Activated naive CD8-positive, alpha-beta T cell (primary cell): ENCODE results near the gene PCP4.
A peak's percentile ranks its signal among the peaks of the same experiment; 100 is the strongest.

ENCODE experiments used
- H3K27ac Mint-ChIP-seq: one replicate; pipeline ENCODE4 v1.8.0; 2021; ENCODE audit warnings: mixed read lengths
- H3K27me3 Mint-ChIP-seq: one replicate; pipeline ENCODE4 v1.8.0; 2021; ENCODE audit warnings: mixed read lengths
- H3K36me3 Mint-ChIP-seq: one replicate; pipeline ENCODE4 v1.8.0; 2021; ENCODE audit warnings: mixed read lengths
- H3K4me1 Mint-ChIP-seq: one replicate; pipeline ENCODE4 v1.8.0; 2021; ENCODE audit warnings: low read depth, mixed read lengths
- H3K4me3 Mint-ChIP-seq: one replicate; pipeline ENCODE4 v1.8.0; 2021; ENCODE audit warnings: mild to moderate bottlenecking, mixed read lengths
- H3K9me3 Mint-ChIP-seq: one replicate; pipeline ENCODE4 v1.8.0; 2021; ENCODE audit warnings: low read depth, mixed read lengths

Gene PCP4

DNA sequence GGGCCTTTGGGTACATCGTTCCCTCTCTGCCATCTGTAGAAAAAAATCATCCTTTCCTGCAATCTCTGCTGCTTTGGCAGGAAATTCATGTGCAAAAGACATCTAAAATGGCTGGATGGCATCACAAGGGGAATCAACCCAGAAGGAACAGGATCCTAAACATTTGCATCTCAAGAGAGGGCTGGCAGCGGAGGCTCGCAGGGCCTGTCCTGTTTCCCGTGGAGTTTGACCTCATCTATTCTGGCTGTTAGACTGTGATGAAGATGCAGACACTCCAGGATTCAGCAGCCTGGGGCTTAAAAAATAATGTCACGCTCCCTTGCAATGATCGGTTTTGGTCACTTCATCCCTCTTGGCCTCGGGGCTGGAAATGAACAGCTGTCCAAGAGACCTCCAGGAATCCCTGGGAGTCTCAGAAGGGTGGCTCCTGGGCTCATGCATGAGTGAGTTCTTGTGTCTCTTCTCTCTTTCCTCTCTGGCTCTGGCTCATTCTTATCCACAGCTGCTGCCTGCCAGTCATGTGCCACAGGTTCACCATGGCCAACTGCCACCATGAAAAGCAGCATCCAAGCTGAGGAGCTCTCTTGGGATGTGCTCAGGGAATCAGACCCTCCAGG is 16.1 kb upstream of the PCP4 start:
- peak overlapping the region; percentile 24 for H3K27ac Mint-ChIP-seq
- no peak overlapping the region for H3K4me3 Mint-ChIP-seq
- H3K27me3 Mint-ChIP-seq = no peaks in the 10 kb centered on the region
- H3K4me1 Mint-ChIP-seq = no peaks in the 10 kb centered on the region
- no peaks in the 10 kb centered on the region for H3K36me3 Mint-ChIP-seq
- no peaks in the 10 kb centered on the region for H3K9me3 Mint-ChIP-seq

DNA sequence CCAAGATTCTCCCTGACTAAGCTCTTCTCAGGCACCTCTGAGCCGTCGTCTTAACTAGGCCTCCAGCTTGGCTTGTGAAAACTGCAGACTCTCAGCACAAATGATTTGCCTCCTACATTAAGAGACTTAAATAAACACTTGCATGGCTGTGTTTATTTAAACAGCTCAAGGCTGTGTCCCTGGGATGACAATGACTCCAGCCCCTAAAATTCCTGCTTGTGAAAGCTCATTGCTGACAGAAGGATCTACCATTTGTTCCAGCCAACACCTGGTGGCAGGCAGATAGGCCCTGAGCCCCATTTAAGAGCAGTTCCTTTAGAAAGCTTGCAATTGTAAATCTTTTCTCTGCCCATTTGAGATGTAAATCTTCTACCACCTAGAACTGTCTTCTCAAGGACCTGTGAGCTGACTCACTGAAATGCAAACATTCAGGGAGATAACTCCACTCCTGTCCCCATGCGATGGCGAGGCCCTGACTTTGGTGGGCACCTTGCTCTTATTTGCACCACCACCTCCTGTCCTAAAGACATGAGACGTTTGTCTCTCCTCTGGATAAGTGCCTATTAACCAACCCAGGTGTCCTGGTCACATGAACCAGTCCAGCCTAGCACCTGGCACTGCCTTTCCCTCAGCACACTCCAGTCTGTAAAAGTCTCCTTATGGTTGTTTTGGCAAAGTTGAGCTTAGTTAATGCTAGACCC is 15.1 kb upstream of the PCP4 start:
- Mint-ChIP-seq H3K27ac (no peak overlapping the region), H3K9me3 (no peaks in the 10 kb centered on the region), H3K4me3 (no peak overlapping the region), H3K36me3 (no peaks in the 10 kb centered on the region), H3K4me1 (no peaks in the 10 kb centered on the region), H3K27me3 (no peaks in the 10 kb centered on the region)

DNA sequence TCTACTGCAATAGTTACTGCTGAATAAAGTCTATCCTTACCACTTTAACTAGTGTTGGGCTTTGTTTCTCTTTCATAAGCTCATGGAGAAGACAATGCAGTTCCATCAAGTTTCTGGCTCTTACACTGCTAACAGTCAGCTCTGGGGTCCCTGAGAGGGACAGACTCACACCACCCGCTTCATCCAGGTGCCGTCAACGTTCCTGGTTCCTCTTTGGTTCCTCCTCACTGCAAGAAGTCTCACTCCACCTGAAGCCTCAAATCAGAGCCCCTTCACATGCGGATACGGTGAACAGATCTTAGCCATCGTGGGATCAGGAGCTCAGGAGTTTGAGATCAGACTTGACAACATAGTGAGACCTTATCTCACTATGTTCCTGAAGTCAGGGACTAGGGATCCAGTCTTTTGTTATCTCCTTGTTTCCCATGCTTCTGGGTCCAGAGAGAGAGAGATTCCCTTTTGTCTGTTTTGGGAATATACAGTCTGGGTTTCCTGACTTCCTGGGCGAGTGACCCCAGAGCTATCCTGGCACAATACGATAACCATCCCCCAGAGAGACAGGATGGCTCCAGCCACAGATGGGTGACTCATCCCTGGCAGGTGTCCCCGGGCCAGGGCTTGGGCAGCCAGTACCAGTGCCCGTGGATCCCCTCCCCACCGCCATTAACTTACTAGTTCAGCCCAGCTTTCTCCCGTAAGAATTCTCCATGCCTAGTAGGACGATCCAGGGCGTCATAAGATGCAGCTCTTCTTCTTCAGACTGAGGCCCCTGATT is 14.3 kb upstream of the PCP4 start:
- Mint-ChIP-seq H3K4me1 (no peaks in the 10 kb centered on the region), H3K4me3 (no peak overlapping the region), H3K27me3 (no peaks in the 10 kb centered on the region), H3K27ac (no peak overlapping the region), H3K36me3 (no peaks in the 10 kb centered on the region), H3K9me3 (no peaks in the 10 kb centered on the region)

DNA sequence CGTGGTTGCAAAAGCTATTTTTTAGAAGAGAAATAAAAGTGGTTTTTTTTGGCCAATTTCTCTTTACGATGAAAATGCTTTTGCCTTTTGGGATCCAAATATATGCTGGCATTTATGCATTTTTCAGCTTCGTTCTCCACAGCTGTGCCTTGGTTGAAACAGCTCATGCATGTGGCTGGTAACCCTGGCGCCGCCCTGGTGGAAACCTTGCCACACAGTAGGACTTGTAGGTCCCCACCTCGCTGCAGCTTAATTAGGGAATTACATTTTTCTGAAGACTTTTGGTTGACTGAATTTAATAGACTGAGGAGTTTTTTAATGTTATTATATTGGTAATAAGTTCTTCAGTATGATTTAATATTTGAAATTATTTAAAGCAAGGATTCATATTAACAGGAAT is 12.7 kb upstream of the PCP4 start:
- Mint-ChIP-seq H3K36me3 (no peaks in the 10 kb centered on the region), H3K4me3 (no peak overlapping the region), H3K4me1 (no peaks in the 10 kb centered on the region), H3K27me3 (no peaks in the 10 kb centered on the region), H3K9me3 (no peaks in the 10 kb centered on the region), H3K27ac (no peak overlapping the region)

DNA sequence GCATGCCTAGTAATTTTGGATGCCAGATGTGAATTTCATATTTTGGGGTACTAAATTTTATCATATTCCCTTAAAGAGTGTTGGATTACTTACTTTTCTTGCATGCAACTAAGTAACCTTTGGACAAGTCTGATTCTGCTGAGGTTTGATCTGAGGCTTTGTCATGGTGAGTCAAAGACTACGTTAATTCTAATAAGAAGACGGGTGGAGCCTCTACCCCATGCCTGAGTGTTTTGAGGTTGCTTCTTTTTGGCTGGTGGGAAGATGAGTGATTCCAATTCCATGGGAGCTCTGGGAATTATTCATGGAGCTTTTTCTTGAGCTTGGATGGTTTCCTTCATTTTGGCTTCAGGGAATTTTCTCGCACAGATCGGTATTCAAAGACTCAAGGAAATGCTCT is 11.6 kb upstream of the PCP4 start:
- Mint-ChIP-seq H3K36me3 (no peaks in the 10 kb centered on the region), H3K4me1 (no peaks in the 10 kb centered on the region), H3K27ac (no peak overlapping the region), H3K9me3 (no peaks in the 10 kb centered on the region), H3K27me3 (no peaks in the 10 kb centered on the region), H3K4me3 (no peak overlapping the region)

DNA sequence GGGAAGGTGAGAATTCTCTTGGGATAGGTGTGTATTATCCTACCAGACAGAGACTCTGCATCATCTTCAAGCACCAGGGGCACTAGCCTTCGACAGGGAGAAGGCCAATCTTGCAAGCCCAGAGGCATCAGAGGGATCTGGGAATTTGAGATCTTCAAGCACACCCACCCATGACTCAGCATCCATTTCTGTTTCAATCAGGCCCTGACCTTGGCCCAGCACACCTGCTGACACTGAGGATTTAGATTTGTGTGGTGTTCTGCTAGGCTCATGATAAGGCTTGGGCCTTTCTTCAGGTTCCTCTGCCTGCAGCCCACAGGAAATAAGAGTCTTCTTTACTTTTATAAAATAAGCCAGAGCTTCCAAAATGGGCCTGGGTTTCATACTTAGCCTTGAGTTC is 6.6 kb upstream of the PCP4 start:
- H3K9me3 Mint-ChIP-seq = no peaks in the 10 kb centered on the region
- no peak overlapping the region for H3K27ac Mint-ChIP-seq
- no peak overlapping the region for H3K4me3 Mint-ChIP-seq
- no peaks in the 10 kb centered on the region for H3K36me3 Mint-ChIP-seq
- H3K27me3 Mint-ChIP-seq = peaks cover 6% of the 10 kb centered on the region
- no peaks in the 10 kb centered on the region for H3K4me1 Mint-ChIP-seq

DNA sequence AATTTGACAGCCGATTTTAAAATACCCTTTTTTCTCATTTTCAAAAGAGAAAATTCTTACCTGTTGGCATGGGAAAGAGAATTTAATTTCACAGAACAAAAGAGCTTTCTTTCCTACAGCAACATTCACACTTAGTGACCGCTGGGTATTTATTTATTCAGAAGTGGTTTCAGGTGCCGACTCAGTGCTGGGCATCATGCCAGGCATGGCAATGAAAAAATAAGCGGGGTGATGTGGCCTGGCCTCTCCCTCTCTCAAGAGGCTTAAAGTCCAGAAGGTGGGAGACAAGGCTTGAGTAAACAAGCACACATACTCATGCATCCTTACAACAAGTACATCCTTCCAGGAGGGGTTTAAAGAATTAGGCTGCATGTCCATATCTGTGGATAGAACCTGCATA is 4.1 kb upstream of the PCP4 start:
- peaks cover 13% of the 10 kb centered on the region for H3K27me3 Mint-ChIP-seq
- H3K4me3 Mint-ChIP-seq = no peak overlapping the region
- H3K9me3 Mint-ChIP-seq = no peaks in the 10 kb centered on the region
- H3K36me3 Mint-ChIP-seq = no peaks in the 10 kb centered on the region
- no peak overlapping the region for H3K27ac Mint-ChIP-seq
- peaks cover 4% of the 10 kb centered on the region for H3K4me1 Mint-ChIP-seq

DNA sequence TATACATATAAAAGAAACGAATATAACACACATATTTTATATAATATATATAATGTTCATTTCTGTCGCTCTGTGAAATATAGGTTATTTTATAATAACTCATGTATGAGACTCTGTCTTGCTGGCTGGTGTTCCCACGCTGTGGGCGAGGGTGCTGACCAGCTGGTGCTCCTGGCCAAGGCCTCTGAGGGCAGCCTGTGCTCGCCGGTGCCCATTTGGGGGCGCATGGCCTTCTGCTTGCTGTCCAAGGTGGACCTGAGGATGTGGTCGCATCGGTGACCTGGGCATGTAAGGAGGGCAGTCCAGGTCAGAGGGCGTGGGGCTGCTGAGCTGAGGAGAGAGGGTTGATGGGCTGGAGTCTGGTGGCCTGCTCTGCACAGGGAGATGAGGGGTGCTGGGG is 1.1 kb upstream of the PCP4 start:
- Mint-ChIP-seq H3K4me3 (no peak overlapping the region), H3K36me3 (no peaks in the 10 kb centered on the region), H3K4me1 (peaks cover 4% of the 10 kb centered on the region), H3K27me3 (peaks cover 13% of the 10 kb centered on the region), H3K27ac (no peak overlapping the region), H3K9me3 (no peaks in the 10 kb centered on the region)

DNA sequence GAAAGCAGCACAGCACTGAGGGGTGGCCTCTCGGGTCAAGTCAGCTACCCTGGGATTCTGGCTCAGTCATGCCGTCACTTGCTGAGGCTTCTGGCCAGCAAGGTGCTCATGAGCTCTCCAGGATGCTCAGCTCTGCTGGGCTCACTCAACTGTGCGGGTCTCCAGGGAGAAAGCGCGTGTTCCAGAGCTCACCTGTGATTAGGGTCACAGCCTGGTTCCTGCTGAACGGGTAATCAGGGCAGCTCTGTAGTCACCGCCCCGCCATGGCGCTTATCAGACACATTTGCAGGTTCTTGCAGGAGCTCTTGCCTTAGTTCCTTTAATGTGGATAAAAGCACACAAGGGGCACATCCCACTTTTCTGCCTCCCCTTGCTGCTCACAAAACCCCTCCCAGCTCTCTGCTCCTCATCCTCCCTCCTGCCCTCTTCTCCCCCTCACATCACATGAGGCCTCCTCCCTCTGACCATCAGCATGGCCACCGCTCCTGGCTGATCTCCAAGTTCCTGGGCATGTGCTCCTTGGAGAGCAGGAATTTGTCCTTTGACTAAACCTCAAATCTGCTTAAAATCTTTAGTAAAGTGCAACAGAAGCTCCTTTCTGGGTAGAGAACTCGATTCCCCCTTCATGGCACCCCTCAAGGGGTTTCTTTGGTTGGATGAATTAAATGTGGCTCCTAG is 2.0 kb downstream of the PCP4 start:
- Mint-ChIP-seq H3K9me3 (no peaks in the 10 kb centered on the region), H3K4me1 (peaks cover 4% of the 10 kb centered on the region), H3K27me3 (peaks cover 7% of the 10 kb centered on the region), H3K27ac (no peak overlapping the region), H3K4me3 (no peak overlapping the region), H3K36me3 (no peaks in the 10 kb centered on the region)

DNA sequence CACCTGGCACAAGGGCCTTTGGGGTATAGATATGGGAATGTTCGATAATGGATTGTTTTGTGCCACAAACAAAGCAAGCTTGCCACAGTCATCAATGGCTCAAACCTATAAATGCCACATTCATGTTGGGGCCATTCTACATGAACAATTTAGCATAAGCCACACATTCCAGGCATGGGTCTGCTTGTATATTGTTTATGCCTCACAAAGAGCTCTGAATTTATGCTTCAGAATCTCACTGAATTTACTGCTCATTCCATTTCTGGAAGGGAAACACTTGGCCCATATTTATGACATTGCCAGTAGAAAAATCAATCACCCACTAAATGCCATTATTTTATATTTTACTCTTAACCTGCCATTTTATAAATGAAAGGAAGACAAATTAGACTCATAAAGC is 6.4 kb downstream of the PCP4 start:
- Mint-ChIP-seq H3K4me1 (no peaks in the 10 kb centered on the region), H3K4me3 (no peak overlapping the region), H3K36me3 (no peaks in the 10 kb centered on the region), H3K9me3 (no peaks in the 10 kb centered on the region), H3K27ac (no peak overlapping the region), H3K27me3 (no peaks in the 10 kb centered on the region)

DNA sequence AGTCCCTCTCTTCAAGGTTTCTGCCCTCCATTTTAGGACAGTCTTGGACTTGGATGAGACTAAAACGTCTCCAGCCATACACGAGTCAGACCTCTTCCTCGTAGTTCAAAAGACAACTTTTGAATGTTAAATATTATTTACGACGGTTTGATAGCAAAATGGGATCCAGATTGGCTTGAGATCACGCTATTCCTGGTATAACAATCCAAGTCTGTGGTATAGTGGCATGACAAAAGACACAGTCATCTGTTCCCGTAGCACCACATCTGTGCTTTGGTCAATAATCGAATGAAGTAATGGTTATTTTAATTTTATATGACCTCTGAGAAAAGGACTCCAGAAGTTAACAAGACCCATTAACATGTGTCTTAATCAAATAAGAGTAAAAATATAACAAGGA is 7.0 kb downstream of the PCP4 start:
- H3K27me3 Mint-ChIP-seq = no peaks in the 10 kb centered on the region
- no peak overlapping the region for H3K27ac Mint-ChIP-seq
- H3K36me3 Mint-ChIP-seq = no peaks in the 10 kb centered on the region
- H3K4me3 Mint-ChIP-seq = no peak overlapping the region
- no peaks in the 10 kb centered on the region for H3K4me1 Mint-ChIP-seq
- H3K9me3 Mint-ChIP-seq = no peaks in the 10 kb centered on the region

DNA sequence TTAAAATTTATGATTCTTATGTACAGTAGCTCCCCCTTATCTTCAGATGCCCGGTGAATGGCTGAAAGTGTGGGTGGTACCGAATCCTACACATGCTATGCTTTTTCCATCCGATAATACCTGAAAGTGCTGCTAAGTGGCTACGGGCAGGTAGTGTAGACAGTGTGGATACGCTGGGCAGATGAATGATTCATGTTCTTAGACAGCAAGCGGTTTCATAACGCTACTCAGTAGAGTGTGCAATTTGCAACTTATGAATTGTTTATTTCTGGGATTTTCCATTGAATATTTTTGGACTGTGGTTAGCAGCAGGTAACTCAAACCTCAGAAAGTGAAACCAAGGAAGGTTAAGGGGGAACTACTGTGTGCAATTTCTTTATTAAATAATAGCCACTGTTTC is 7.5 kb downstream of the PCP4 start:
- Mint-ChIP-seq H3K36me3 (no peaks in the 10 kb centered on the region), H3K4me1 (no peaks in the 10 kb centered on the region), H3K27ac (no peak overlapping the region), H3K9me3 (no peaks in the 10 kb centered on the region), H3K27me3 (no peaks in the 10 kb centered on the region), H3K4me3 (no peak overlapping the region)

DNA sequence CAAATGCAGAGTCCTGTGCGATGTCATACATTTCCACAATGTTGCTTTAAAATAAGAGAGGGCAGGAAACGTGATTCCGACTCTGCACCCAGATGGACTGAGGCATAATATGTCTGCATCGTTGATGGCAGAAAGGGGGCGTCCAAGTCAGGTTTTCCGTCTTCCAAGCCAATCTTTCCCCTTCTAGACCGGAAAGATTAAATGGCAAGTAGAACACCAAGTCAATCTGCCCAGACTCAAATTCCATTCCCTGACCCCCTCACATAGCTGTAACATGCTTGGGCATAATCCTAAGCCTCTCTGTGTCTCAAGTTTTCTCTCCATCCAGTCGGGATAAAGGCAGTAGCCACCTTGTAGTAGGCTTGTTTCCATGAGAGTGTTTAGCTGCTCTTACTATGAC is 14.4 kb downstream of the PCP4 start:
- no peak overlapping the region for H3K27ac Mint-ChIP-seq
- no peaks in the 10 kb centered on the region for H3K4me1 Mint-ChIP-seq
- H3K9me3 Mint-ChIP-seq = no peaks in the 10 kb centered on the region
- no peak overlapping the region for H3K4me3 Mint-ChIP-seq
- no peaks in the 10 kb centered on the region for H3K27me3 Mint-ChIP-seq
- no peaks in the 10 kb centered on the region for H3K36me3 Mint-ChIP-seq

DNA sequence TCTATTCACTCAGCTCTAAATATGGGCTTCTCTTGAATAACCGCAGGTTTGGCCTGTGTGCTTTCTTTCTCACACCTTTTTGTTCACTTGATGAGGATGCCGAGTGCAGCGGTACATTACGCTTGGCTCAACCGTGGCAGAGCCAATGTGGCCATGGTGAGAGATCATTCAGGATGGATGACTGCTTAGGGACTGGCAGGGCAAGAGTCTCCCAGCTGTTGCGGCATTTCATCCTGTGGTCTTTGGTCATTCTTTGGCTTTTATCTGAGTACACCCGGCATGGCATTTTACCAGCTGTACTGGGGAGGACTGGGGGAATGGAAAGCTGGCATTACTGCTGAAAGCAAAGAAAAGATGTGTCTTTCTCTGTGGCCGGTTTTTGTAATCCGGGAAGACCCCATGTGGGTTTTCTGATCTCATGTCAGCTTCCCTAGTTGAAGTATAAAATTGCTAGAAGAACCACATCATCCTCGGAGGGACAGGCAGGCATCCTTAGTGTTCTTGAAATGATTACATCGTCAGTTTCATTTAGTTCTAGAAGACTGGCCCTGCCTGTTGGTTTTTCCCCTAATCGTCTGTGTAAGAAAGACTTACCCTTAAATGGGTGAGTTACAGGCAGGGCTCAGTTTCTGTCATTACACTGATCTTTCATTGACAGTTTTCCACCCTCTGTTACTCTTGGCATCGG is 15.1 kb downstream of the PCP4 start:
- H3K4me1 Mint-ChIP-seq = no peaks in the 10 kb centered on the region
- H3K4me3 Mint-ChIP-seq = no peak overlapping the region
- no peaks in the 10 kb centered on the region for H3K27me3 Mint-ChIP-seq
- H3K36me3 Mint-ChIP-seq = no peaks in the 10 kb centered on the region
- H3K27ac Mint-ChIP-seq = no peak overlapping the region
- H3K9me3 Mint-ChIP-seq = no peaks in the 10 kb centered on the region

DNA sequence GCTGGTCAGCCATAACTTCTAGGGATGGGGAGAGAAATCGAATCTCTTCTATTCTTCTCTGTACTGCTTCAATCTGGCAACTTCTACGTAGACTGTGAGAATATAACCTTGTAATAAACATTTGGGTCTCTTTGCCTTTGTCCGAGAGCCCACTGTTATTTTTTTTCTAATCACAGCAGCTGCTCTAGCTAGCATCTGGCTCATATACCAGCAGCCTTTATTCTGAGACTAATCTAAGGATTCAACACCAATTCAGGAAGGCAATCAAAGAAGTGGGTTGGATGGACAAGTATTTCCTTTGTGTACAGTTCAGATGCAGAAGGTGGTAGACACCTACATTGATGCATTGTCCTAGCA is 15.6 kb downstream of the PCP4 start:
- Mint-ChIP-seq H3K4me1 (no peaks in the 10 kb centered on the region), H3K27ac (no peak overlapping the region), H3K27me3 (no peaks in the 10 kb centered on the region), H3K36me3 (no peaks in the 10 kb centered on the region), H3K4me3 (no peak overlapping the region), H3K9me3 (no peaks in the 10 kb centered on the region)
